ENCODE measurements around the gene AKT1. TPM values are rescaled to one million over a fixed set of nuclear protein-coding genes. Genes with fewer than 3 reads are reported as not detected.

AKT1 gene
- total and polyA plus RNA-seq, 7 donors, result 86.2 to 180 (median 116) TPM

GRCh38 chr14:104788161-104788818 is 7.3 kb downstream of the AKT1 start:
- Histone ChIP-seq H3K4me1 (peaks cover 0 to 76% (median 66%) of the 10 kb centered on the region in 4 donors), H3K4me3 (no peak overlapping the region), H3K36me3 (peaks cover 4 to 51% (median 20%) of the 10 kb centered on the region in 4 donors), H3K27ac (no peak overlapping the region), H3K9me3 (no peaks in the 10 kb centered on the region), H3K27me3 (no peaks in the 10 kb centered on the region)
- WGBS, 2 donors, result 89 to 91% methylated on average over 14 of the region's 14 CpGs
- intact Hi-C loops (cut with DNase I), result no loop called here
- TF ChIP-seq EP300 (IDR thresholded peaks at IDR 0.05) (no peak), POLR2A (IDR thresholded peaks at IDR 0.05) (no peak), POLR2AphosphoS5 (IDR thresholded peaks at IDR 0.05) (no peak), CTCF (IDR thresholded peaks at IDR 0.05) (no peak)
- DNase-seq, result no peak

GRCh38 chr14:104787736-104788135 is 7.8 kb downstream of the AKT1 start:
- Histone ChIP-seq H3K27me3 (no peaks in the 10 kb centered on the region), H3K27ac (no peak overlapping the region), H3K4me1 (peaks cover 0 to 70% (median 60%) of the 10 kb centered on the region in 4 donors), H3K4me3 (no peak overlapping the region), H3K36me3 (peaks cover 4 to 51% (median 20%) of the 10 kb centered on the region in 4 donors), H3K9me3 (no peaks in the 10 kb centered on the region)
- no peak for TF ChIP-seq CTCF (IDR thresholded peaks at IDR 0.05)
- no peak for TF ChIP-seq POLR2A (IDR thresholded peaks at IDR 0.05)
- no peak for TF ChIP-seq POLR2AphosphoS5 (IDR thresholded peaks at IDR 0.05)
- no peak for TF ChIP-seq EP300 (IDR thresholded peaks at IDR 0.05)
- WGBS, 2 donors, result 81 to 86% methylated on average over 7 of the region's 7 CpGs
- intact Hi-C loops (cut with DNase I), result no loop called here
- DNase-seq, result no peak

- Histone ChIP-seq H3K27ac (no peak overlapping the region), H3K9me3 (no peaks in the 10 kb centered on the region), H3K4me3 (no peak overlapping the region), H3K36me3 (peaks cover under 1 to 49% (median 20%) of the 10 kb centered on the region in 4 donors), H3K27me3 (no peaks in the 10 kb centered on the region), H3K4me1 (peaks cover 0 to 63% (median 53%) of the 10 kb centered on the region in 4 donors)
- TF ChIP-seq CTCF (IDR thresholded peaks at IDR 0.05) (peak in 1 of 4 experiments; percentile 8), POLR2AphosphoS5 (IDR thresholded peaks at IDR 0.05) (no peak)
- intact Hi-C loops (cut with DNase I), result no loop called here
- 82 to 86% methylated on average over 30 of the region's 30 CpGs for WGBS, 2 donors
- no peak for DNase-seq
Observed at GRCh38 chr14:104786726-104787675, 8.5 kb downstream of the AKT1 start.

GRCh38 chr14:104786091-104786586 is 9.4 kb downstream of the AKT1 start:
- Histone ChIP-seq H3K27me3 (no peaks in the 10 kb centered on the region), H3K4me1 (peaks cover 0 to 59% (median 49%) of the 10 kb centered on the region in 4 donors), H3K36me3 (peaks cover 0 to 47% (median 17%) of the 10 kb centered on the region in 4 donors), H3K4me3 (no peak overlapping the region), H3K27ac (no peak overlapping the region), H3K9me3 (no peaks in the 10 kb centered on the region)
- TF ChIP-seq EP300 (IDR thresholded peaks at IDR 0.05) (no peak), CTCF (IDR thresholded peaks at IDR 0.05) (no peak), POLR2AphosphoS5 (IDR thresholded peaks at IDR 0.05) (no peak), POLR2A (IDR thresholded peaks at IDR 0.05) (no peak)
- intact Hi-C loops (cut with DNase I), result no loop called here
- 49 to 63% methylated on average over 12 to 13 of the region's 14 CpGs for WGBS, 2 donors
- no peak for DNase-seq
